Left forelimb (tissue), 1 donor: ENCODE results near the gene KCNC2.

ENCODE experiments used
- DNase-seq: peaks from one replicate; pipeline ENCODE4 v3.0.0-alpha.2; 2018; ENCODE audit warnings: low spot score

KCNC2 gene

DNA sequence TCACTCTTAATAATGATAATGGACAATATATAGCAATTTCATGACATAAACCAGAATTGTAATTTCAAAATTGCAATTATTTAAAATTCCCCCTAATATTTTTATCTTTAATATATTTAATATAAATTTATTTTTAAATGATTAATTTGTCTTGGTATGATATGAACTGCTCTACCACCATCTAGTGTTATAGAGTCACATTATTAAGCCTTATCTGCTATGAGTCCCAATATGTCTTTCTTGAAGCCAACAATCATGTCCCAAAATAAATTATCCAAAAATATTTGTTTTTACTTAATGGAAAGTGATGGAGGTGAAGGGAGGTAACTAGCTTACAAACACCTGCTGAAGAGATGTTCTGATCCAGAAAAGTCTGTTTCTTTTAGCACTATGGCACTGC, 151.4 kb downstream of the KCNC2 start:
- DNase-seq: no peak

DNA sequence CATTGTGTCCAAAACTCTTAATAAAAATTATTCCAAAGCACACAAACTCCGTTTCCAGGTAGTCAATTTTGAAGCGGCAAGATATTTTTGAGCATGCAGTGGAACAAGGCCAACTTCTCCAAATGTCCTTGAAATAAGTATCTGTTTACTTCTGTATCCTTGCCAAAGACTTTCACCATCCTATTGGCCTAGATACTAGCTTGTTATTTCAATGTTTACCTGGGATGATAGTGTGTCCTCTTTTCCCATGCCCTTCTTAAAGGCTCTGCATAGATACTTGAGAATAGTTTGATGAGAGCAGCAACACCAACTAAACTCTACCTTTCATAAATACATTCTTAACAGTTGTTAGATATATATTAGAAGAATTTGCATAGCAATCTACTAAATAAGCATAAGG, 160.9 kb downstream of the KCNC2 start:
- no peak for DNase-seq

DNA sequence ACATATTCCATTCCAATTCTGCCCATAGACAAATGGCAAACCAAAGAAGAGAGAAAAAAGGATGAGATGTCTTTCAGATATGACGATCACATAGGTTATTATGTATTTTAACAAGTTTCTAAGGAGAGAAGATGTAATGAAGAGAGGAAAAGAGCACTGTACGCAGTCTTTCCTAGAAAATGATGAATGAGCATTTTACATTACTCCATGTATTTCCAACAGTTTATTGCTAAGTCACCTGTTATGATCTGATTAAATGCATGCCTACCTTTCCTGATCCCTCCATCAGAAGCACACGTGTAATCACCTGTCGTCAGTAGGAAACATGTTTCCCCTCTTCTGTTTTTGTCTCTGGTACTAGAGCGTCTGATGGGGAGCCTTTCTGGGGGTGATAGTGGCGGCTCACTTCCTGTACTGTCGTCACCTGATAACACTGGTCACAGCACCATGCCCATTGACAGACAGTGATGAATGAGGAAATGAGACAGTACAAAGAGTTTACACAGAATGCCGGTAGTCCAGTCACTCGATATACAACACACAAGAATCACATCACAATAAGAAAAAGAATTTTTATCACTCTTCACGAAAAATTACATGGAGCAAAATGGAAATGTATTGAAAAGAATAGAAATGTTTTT, 161.6 kb downstream of the KCNC2 start:
- DNase-seq: no peak

DNA sequence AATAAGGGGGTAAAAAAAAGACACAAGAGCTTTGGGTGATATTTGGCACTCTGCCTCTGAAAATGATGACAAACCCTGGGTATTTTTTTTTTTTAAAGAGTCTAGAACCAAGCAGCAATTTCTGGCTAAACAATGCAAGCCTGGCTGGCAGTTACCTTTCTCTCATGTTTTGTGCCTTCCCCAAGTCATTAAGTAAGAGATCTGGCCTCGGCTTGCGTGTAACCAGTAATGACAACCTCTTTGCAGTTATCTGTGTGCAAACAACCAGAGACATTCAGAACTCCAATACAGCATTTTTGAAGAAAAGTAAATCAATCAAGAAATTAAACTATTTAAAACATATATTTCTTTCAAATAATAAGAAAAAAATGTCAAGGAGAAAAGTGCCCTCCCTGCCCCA, 167.5 kb downstream of the KCNC2 start:
- no peak for DNase-seq

DNA sequence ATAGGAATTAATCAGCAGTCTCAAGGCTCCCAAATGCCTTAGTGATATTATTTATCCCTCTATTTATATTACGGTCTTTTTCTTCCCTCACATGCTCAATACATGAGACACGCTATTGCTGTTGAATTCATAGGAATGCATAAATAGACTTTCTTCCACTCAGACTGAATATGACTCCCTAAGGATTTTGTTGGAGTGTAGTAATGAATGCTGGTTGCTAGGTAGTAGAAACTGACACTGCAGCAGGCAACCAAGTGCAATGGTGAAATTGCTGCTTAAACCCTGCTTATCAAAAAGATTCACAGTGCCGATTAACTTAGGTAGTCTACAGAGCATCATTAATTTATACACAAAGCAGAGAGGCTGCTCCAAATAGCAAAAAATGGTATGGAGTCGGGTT, 168.2 kb downstream of the KCNC2 start:
- no peak for DNase-seq

DNA sequence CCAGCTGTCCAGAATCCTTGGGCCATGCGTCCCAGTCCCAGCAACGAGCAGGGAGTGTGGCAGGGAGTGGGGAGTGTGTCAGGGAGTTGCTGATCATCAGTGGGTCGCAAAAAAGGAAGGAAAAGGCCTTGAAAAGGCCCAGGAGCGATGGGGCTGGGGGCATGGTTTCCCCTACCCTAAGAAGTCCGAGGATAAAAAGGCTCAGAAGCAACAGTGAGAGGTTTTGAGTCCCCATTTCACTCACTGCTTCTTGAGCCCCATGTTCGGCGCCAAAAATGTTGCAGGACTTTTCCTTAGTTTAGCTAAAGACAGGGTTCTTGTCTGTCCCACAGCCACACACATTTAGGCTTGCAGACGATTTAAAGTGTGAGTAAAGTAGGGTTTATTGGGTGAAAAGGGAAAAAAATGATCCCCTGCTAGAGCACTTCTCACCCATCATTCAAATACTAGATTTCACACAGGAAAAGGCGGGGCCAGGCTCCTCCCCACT, 189.5 kb downstream of the KCNC2 start:
- no peak for DNase-seq

- no peak for DNase-seq
These were observed 198.5 kb downstream of the KCNC2 start for GRCh38 chr12:75011120-75011519.

DNA sequence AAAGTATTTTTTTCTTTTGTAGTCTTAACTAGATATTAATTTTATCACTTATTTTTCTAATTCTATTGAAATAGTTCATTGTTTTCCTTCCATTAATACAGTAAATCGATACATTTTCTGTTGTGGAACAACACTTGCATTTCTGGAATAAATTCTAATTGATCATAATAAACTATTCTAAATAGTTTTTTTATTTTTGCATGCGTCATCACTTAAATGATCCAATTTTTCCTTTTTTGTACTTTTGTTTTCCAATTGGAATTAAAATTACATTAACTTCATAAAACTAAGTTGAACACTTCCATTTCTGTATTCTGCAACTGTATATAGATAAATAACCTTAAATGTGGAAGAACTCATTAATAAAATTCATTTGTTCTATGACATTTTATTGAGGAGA, 202.5 kb downstream of the KCNC2 start:
- no peak for DNase-seq

- DNase-seq: no peak
These were observed 209.5 kb downstream of the KCNC2 start for GRCh38 chr12:75000120-75000519.

GRCh38 chr12:74999474-74999873, 210.2 kb downstream of the KCNC2 start:
- no peak for DNase-seq
